Ovary (tissue), 9 donors: ENCODE measurements around the gene PHLDB1. TPM values are rescaled to one million over a fixed set of nuclear protein-coding genes. Genes with fewer than 3 reads are reported as not detected.
"Not testable (repeated sequence)": the region's sequence is repeated elsewhere in the genome, so short reads cannot be mapped to it uniquely, and the experiment has no call there.

ENCODE experiments used
- DNase-seq, 5 donors: peaks; one replicate each; pipeline ENCODE4 v3.0.0-alpha.2; 2019 to 2020
- H3K27ac ChIP-seq, 2 donors: fragments of 200-600 bp; one replicate each; pipeline versions ENCODE4 v1.5.1 to v1.8.0; 2019 to 2022
- H3K27me3 ChIP-seq: fragments of 200-600 bp; one replicate; pipeline ENCODE4 v1.8.0; 2022
- H3K36me3 ChIP-seq: fragments of 200-600 bp; sonication (generic); one replicate; pipeline ENCODE4 v1.5.1; 2019
- H3K4me1 ChIP-seq: one replicate; pipeline ENCODE4 v1.8.1; 2013; ENCODE audit warnings: mild to moderate bottlenecking, moderate library complexity; ENCODE audit not compliant: insufficient read depth
- H3K4me3 ChIP-seq: fragments of 200-600 bp; sonication (generic); one replicate; pipeline ENCODE4 v1.5.1; 2017
- H3K9me3 ChIP-seq, 2 donors: fragments of 200-600 bp in 1 of 2; sonication (generic) in 1 of 2; one replicate each; pipeline versions ENCODE4 v1.5.1 to v1.8.1; 2013 to 2019; ENCODE audit warnings: mild to moderate bottlenecking in 1 of 2, moderate library complexity in 1 of 2
- EP300 ChIP-seq: sonication (generic); formaldehyde crosslinking; IDR thresholded peaks from one replicate; pipeline ENCODE4 v1.6.1; 2017; ENCODE audit warnings: antibody characterized with exemption
- POLR2A ChIP-seq: fragments of 450-650 bp; IDR thresholded peaks from one replicate; pipeline ENCODE4 v1.6.1; 2017; ENCODE audit warnings: antibody characterized with exemption, mild to moderate bottlenecking, moderate library complexity
- WGBS, 3 donors: extraction: QIAGEN DNeasy Blood & Tissue Kit in 1 of 3; methylation state at CpG; one replicate each; pipeline versions ENCODE4 v1.1.5 to v1.1.7; 2013 to 2017; 5-methylcytosine and 5-hydroxymethylcytosine counted together
- intact Hi-C, 4 donors: fragments of 100-400 bp; cut with DNase I; formaldehyde crosslinking; loops; one replicate each; pipeline versions ENCODE4 v1.11.0 to v1.15.1; 2022 to 2023
- polyA plus RNA-seq, 2 donors: library from polyadenylated mRNA; stranded (reverse); fragments of 200-250 nt in 1 of 2; fragments of 350-450 nt in 1 of 2; fragmentation: Illumina TruSeq in 1 of 2; extraction: RNeasy Lipid Tissue Mini Kit (QIAGEN cat#74804) in 1 of 2; gene quantifications; one replicate each; pipeline ENCODE4 v1.2.3, GENCODE V29; 2013 to 2014
- total RNA-seq, 7 donors: library from RNA; depleted of rRNA in 2 of 7; stranded (reverse); fragments of >200 nt in 2 of 7; fragmentation: NEBNext Ultra II Directional in 3 of 7; extraction: Animal tissue kit (Norgen Biotek cat#: 25700) in 3 of 7; gene quantifications; one replicate each; pipeline versions ENCODE4 v1.1.0 to v1.2.4, GENCODE V29; 2016 to 2023
- TF ChIP-seq, protein P1 (sequence below), 3 donors: fragments of 450-650 bp in 2 of 3; fragments of 200-600 bp in 1 of 3; IDR thresholded peaks; one replicate each; pipeline versions ENCODE4 v1.5.1 to v1.8.0; 2016 to 2022; ENCODE audit warnings: antibody characterized with exemption in 3 of 3, mild to moderate bottlenecking in 1 of 3
- donor health status: DM: no; HTN: no; CAD: no; lungs with moderate emphysema.
- donor health status: DM: no; HTN: no; CAD: no.
- donor health status: Bipolar disorder and iron deficiency.
- donor health status: DM: yes; HTN: yes; CAD: no.
- donor health status: DM: no; HTN: no; CAD: no.
- donor health status: DM: yes; HTN: yes; CAD: no.

Gene PHLDB1
- total and polyA plus RNA-seq, 9 donors = 46.2 to 265 (median 137) TPM

DNA sequence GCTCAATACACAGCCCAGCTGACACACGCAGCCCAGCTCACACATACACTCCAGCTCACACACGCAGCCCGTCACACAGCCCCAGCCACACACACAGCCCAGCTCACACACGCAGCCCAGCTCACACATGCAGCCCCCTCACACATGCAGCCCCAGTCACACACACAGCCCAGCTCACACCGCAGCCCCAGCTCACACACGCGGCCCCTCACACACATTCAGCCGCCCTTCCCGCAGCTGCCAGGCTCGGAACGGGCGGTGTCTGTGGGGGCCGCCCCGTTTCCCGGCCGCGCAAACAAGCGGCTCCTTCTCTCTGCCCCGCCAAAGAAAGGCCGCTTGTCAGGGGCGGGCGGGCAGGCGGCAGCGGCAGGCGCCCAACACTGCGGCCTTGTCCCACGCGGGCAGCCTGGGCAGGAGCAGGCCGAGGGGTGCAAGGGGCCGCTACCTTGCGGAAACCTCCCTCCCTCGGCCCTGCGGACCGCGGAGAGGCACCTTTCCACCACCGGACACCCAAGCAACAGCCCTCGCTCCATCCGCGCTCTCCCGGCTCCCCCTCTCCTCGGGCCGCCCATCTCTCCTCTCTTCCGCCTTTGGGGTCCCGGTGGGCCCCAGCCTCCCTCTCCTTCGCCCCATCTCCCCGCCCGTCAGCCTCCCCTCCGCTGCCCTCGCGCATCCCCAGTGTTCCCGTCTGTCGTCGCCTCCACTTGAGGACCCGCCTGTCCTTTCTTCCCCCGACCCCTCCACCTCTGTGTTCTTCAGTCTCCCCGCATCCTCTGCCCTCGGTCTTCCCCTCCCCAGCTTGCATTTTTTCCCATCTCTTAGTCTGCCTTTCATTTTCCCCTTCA, 2.2 kb downstream of the PHLDB1 start:
- 21 to 25% (median 24%) methylated on average over 57 of the region's 57 CpGs for WGBS, 3 donors
- peaks cover 14% of the 10 kb centered on the region for H3K4me1 ChIP-seq
- intact Hi-C loops = loop anchor here in 2 of 4 donors (2.0 to 5.0 kb wide), 2 partner anchors 32 to 41 kb away; no protein-coding TSS in a partner anchor

DNA sequence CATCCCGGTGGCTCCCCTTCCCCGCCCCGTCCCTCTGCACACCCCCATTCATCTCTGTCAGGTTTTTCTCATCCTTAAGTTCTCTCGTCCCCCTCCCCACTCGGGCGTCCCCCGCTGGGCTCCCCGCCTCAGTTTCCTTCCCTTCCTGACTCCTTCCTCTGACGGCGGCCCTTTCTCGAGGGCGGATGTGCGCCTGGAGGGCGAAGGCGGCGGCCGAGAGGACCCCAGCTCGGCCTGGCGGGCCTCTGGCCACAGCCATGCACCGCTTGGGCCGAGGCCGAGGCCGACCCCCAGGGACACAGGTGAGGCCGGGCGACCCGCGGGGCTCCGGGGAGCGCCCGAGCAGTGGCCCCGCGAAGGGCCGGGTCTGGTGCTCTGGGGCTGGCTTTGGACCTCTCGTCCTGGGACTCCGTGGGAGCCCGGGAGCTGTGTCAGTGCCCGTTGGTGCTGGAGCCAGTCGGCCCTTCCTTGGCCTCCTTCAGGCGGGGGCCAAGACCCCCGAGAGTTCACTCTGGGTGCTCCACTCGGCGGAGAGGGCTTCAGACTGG, 2.9 kb downstream of the PHLDB1 start:
- TF ChIP-seq EP300 = no peak
- TF ChIP-seq, protein P1, sequence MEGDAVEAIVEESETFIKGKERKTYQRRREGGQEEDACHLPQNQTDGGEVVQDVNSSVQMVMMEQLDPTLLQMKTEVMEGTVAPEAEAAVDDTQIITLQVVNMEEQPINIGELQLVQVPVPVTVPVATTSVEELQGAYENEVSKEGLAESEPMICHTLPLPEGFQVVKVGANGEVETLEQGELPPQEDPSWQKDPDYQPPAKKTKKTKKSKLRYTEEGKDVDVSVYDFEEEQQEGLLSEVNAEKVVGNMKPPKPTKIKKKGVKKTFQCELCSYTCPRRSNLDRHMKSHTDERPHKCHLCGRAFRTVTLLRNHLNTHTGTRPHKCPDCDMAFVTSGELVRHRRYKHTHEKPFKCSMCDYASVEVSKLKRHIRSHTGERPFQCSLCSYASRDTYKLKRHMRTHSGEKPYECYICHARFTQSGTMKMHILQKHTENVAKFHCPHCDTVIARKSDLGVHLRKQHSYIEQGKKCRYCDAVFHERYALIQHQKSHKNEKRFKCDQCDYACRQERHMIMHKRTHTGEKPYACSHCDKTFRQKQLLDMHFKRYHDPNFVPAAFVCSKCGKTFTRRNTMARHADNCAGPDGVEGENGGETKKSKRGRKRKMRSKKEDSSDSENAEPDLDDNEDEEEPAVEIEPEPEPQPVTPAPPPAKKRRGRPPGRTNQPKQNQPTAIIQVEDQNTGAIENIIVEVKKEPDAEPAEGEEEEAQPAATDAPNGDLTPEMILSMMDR (IDR thresholded peaks at IDR 0.05) = no peak
- TF ChIP-seq POLR2A = no peak
- DNase-seq = peak in 2 of 5 donors; percentile 55
- no peaks in the 10 kb centered on the region for H3K36me3 ChIP-seq
- no peaks in the 10 kb centered on the region for H3K9me3 ChIP-seq
- peak overlapping the region; percentile 64 to 71 for H3K27ac ChIP-seq
- H3K27me3 ChIP-seq = no peaks in the 10 kb centered on the region
- peak overlapping the region; percentile 76 for H3K4me3 ChIP-seq
- intact Hi-C loops = loop anchor here in 1 of 4 donors (5.0 kb wide), 1 partner anchor 33 kb away; no protein-coding TSS in a partner anchor
- peaks cover 12% of the 10 kb centered on the region for H3K4me1 ChIP-seq
- WGBS, 3 donors = 29 to 36% (median 35%) methylated on average over 37 to 42 of the region's 42 CpGs

More for the DNA sequence above, 2.2 kb downstream of the PHLDB1 start:
- H3K27me3 ChIP-seq = no peaks in the 10 kb centered on the region
- H3K36me3 ChIP-seq = no peaks in the 10 kb centered on the region
- peak in 3 of 5 donors; percentile 58 to 63 (median 60) for DNase-seq
- peak overlapping the region; percentile 76 for H3K4me3 ChIP-seq
- H3K9me3 ChIP-seq = no peaks in the 10 kb centered on the region
- H3K27ac ChIP-seq = peak overlapping the region; percentile 64 to 97
- TF ChIP-seq, protein P1 (IDR thresholded peaks at IDR 0.05) = no peak
- no peak for TF ChIP-seq POLR2A
- TF ChIP-seq EP300 = no peak

DNA sequence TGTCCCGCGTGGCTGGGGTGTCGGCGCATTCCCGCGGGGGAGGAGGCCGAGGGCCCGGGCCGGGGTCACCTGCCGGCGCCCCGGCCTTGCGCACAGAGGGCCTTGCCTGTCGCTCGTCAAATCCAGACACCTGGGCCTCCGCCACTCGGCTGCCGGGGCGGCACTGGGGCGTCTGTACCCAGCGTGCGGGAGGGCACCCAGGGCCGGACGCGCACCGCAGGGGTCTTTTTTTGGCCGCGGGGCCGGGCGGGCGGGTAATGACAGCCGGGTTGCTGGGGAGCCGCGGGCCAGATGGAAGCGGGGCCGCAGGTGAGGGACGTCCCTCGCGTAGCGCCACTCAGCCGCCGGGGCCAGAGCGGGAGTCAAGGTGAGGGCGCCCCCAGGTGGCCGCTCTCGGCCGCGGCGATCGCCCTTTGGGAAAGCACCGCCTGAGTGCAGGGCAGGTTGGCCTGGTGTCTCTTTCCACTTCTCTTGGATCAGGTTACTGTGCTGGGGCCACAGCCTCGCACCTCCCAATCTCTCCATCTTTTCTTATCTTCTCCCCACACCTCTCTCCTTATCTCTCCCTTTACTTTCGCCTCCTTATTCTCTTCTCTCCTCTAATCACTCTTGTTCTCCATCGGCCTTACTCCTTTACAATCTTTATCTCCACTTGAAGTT, 3.5 kb downstream of the PHLDB1 start:
- peaks cover 12% of the 10 kb centered on the region for H3K4me1 ChIP-seq
- intact Hi-C loops = loop anchor here in 1 of 4 donors (5.0 kb wide), 1 partner anchor 34 kb away; no protein-coding TSS in a partner anchor

DNA sequence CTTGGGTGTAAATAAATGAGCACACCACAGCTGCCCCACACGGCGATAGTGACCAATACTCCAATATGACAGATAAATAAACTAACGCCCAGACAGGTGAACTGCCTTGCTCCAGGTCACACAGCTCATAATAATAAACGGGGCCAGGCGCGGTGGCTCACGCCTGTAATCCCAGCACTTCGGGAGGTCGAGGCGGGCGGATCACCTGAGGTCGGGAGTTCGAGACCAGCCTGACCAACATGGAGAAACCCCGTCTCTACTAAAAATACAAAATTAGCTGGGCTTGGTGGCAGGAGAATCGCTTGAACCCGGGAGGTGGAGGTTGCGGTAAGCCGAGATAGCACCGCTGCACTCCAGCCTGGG, 4.0 kb downstream of the PHLDB1 start:
- not testable (repeated sequence) for H3K36me3 ChIP-seq, H3K4me3 ChIP-seq, H3K9me3 ChIP-seq, H3K27ac ChIP-seq, H3K4me1 ChIP-seq, H3K27me3 ChIP-seq
- DNase-seq = peak in 1 of 5 donors; percentile 38
- intact Hi-C loops = loop anchor here in 1 of 4 donors (5.0 kb wide), 1 partner anchor 34 kb away; no protein-coding TSS in a partner anchor
- 64 to 71% (median 66%) methylated on average over 19 of the region's 19 CpGs for WGBS, 3 donors

More for the DNA sequence above, 3.5 kb downstream of the PHLDB1 start:
- no peaks in the 10 kb centered on the region for H3K36me3 ChIP-seq
- peak; percentile 78 to 89 (median 86) for DNase-seq
- peak overlapping the region; percentile 76 for H3K4me3 ChIP-seq
- peak overlapping the region; percentile 64 to 71 for H3K27ac ChIP-seq
- 3 to 4% (median 3%) methylated on average over 27 to 54 of the region's 54 CpGs for WGBS, 3 donors
- TF ChIP-seq, protein P1 (IDR thresholded peaks at IDR 0.05) = peak; percentile 62 to 87 (median 78)
- TF ChIP-seq POLR2A = no peak
- H3K27me3 ChIP-seq = no peaks in the 10 kb centered on the region
- H3K9me3 ChIP-seq = no peaks in the 10 kb centered on the region
